ENCODE data around the gene LRIT1.

DNA sequence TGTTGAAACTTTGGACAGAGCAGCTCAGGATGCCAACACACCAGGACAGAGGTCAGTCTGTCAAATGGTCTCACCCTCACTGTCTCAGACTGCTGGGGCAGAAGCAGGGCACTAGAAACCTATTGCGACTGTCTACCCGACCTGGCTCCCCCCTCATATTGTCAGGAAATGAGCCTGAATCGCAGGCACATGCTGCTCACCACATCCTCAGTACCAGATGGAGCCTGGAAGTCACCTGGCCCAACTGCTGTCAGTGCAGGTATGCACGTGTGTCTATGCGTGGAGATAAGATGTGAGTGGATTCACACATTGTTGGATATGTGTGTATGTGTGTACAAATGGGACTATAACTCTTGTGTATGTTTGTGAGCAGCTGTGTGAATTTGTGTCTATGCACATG, 50.2 kb downstream of the LRIT1 start:
- TF ChIP-seq, protein P1, sequence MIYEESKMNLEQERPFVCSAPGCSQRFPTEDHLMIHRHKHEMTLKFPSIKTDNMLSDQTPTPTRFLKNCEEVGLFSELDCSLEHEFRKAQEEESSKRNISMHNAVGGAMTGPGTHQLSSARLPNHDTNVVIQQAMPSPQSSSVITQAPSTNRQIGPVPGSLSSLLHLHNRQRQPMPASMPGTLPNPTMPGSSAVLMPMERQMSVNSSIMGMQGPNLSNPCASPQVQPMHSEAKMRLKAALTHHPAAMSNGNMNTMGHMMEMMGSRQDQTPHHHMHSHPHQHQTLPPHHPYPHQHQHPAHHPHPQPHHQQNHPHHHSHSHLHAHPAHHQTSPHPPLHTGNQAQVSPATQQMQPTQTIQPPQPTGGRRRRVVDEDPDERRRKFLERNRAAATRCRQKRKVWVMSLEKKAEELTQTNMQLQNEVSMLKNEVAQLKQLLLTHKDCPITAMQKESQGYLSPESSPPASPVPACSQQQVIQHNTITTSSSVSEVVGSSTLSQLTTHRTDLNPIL (CRISPR knock-in tag; IDR thresholded peaks at IDR 0.05; ENCODE audit: low read depth) = no peak
- TF ChIP-seq, protein P2, sequence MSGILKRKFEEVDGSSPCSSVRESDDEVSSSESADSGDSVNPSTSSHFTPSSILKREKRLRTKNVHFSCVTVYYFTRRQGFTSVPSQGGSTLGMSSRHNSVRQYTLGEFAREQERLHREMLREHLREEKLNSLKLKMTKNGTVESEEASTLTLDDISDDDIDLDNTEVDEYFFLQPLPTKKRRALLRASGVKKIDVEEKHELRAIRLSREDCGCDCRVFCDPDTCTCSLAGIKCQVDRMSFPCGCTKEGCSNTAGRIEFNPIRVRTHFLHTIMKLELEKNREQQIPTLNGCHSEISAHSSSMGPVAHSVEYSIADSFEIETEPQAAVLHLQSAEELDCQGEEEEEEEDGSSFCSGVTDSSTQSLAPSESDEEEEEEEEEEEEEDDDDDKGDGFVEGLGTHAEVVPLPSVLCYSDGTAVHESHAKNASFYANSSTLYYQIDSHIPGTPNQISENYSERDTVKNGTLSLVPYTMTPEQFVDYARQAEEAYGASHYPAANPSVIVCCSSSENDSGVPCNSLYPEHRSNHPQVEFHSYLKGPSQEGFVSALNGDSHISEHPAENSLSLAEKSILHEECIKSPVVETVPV (CRISPR knock-in tag; IDR thresholded peaks at IDR 0.05) = no peak
- TF ChIP-seq, protein P3, sequence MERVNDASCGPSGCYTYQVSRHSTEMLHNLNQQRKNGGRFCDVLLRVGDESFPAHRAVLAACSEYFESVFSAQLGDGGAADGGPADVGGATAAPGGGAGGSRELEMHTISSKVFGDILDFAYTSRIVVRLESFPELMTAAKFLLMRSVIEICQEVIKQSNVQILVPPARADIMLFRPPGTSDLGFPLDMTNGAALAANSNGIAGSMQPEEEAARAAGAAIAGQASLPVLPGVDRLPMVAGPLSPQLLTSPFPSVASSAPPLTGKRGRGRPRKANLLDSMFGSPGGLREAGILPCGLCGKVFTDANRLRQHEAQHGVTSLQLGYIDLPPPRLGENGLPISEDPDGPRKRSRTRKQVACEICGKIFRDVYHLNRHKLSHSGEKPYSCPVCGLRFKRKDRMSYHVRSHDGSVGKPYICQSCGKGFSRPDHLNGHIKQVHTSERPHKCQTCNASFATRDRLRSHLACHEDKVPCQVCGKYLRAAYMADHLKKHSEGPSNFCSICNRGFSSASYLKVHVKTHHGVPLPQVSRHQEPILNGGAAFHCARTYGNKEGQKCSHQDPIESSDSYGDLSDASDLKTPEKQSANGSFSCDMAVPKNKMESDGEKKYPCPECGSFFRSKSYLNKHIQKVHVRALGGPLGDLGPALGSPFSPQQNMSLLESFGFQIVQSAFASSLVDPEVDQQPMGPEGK (CRISPR knock-in tag; IDR thresholded peaks at IDR 0.05; ENCODE audit: borderline replicate concordance) = no peak
- no peak for TF ChIP-seq OSR1 (CRISPR knock-in tag; IDR thresholded peaks at IDR 0.05)
- TF ChIP-seq, protein P4, sequence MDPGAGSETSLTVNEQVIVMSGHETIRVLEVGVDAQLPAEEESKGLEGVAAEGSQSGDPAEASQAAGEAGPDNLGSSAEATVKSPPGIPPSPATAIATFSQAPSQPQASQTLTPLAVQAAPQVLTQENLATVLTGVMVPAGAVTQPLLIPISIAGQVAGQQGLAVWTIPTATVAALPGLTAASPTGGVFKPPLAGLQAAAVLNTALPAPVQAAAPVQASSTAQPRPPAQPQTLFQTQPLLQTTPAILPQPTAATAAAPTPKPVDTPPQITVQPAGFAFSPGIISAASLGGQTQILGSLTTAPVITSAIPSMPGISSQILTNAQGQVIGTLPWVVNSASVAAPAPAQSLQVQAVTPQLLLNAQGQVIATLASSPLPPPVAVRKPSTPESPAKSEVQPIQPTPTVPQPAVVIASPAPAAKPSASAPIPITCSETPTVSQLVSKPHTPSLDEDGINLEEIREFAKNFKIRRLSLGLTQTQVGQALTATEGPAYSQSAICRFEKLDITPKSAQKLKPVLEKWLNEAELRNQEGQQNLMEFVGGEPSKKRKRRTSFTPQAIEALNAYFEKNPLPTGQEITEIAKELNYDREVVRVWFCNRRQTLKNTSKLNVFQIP (CRISPR knock-in tag; IDR thresholded peaks at IDR 0.05; ENCODE audit: borderline replicate concordance, low read depth) = no peak
